ENCODE results near the gene INPP5B. TPM values are rescaled to one million over a fixed set of nuclear protein-coding genes. Genes with fewer than 3 reads are reported as not detected.

The INPP5B gene
- total and polyA plus RNA-seq, 10 of the 15 experiments (the other 5 are each of a cell fraction or from before 2014, with no cell fraction given) = 10.9 to 54.4 (median 26.9) TPM

GRCh38 chr1:37850352-37850955, 96.4 kb downstream of the INPP5B start:
- H3K9ac ChIP-seq (ENCODE audit: control insufficient read depth, insufficient read depth, low read length) = no peak overlapping the region
- H3K4me1 ChIP-seq (ENCODE audit: control insufficient read depth, insufficient read depth, low read length) = peaks cover 10% of the 10 kb centered on the region
- no peak overlapping the region for H3K4me2 ChIP-seq (ENCODE audit: control insufficient read depth, insufficient read depth)
- WGBS (ENCODE audit: insufficient coverage, insufficient replicate concordance, low lambda C conversion rate, missing lambda C conversion rate) = 87% methylated on average over 6 of the region's 6 CpGs
- H2AFZ ChIP-seq (ENCODE audit: control insufficient read depth, low read depth, low read length) = no peak overlapping the region
- no TSS peak for BruUV-seq (replicated peaks)
- no peak for TF ChIP-seq TBL1XR1 (IDR thresholded peaks at IDR 0.05; ENCODE audit: low read depth, low read length)
- TF ChIP-seq RFX5 (IDR thresholded peaks at IDR 0.05; ENCODE audit: low read depth, low read length) = no peak
- no peak for TF ChIP-seq STAT1 (conservative IDR thresholded peaks at IDR 0.05)
- TF ChIP-seq TCF3 (IDR thresholded peaks at IDR 0.05; ENCODE audit: borderline replicate concordance, insufficient read depth, low read depth, low read length) = no peak
- TF ChIP-seq EGR1 (IDR thresholded peaks at IDR 0.05; ENCODE audit: borderline replicate concordance in 1 of 2, low read depth in 2 of 2, low read length in 2 of 2) = no peak
- TF ChIP-seq BHLHE40 (IDR thresholded peaks at IDR 0.05; ENCODE audit: borderline replicate concordance in 1 of 2, low read depth in 2 of 2, low read length in 1 of 2) = no peak
- no peak for TF ChIP-seq PKNOX1 (IDR thresholded peaks at IDR 0.05)
- DNase-seq (ENCODE audit: low read depth, low spot score) (no peak), FAIRE-seq (no peak), ATAC-seq (no peak)
- no peaks in the 10 kb centered on the region for H3K27me3 ChIP-seq (replicated peaks in 1 of 2; ENCODE audit: control insufficient read depth in 2 of 2, insufficient read depth in 2 of 2, low read length in 1 of 2)
- H4K20me1 ChIP-seq (ENCODE audit: control insufficient read depth, insufficient read depth) = no peaks in the 10 kb centered on the region
- H3K27ac ChIP-seq (ENCODE audit: control insufficient read depth, insufficient read depth) = no peak overlapping the region
- in situ Hi-C loops (cut with MboI) = no loop called here
- H3K36me3 ChIP-seq (ENCODE audit: control insufficient read depth in 2 of 2, insufficient read depth in 2 of 2, low read length in 1 of 2) = peaks cover 0 to 8% of the 10 kb centered on the region in 2 experiments; a peak in 3 of 4 replicates
- intact Hi-C loops (cut with micrococcal nuclease; ENCODE audit: unreplicated experiment) = no loop called here
- SMC1A ChIA-PET (ENCODE audit: uncharacterized antibody, unreplicated experiment) = interaction anchor here (0.6 to 1.8 kb wide), 8 partner anchors 8 to 245 kb away, joined by 3 to 5 read pairs (median 3); partner anchors contain the start of gene MTF1
- CTCF ChIA-PET = interaction anchor here (0.5 to 2.9 kb wide), 7 partner anchors 10 to 1115 kb away, joined by 3 to 18 read pairs (median 4); partner anchors contain the start of genes C1orf122, MTF1 and YRDC
- RAD21 ChIA-PET (ENCODE audit: unreplicated experiment) = interaction anchor here (2.3 kb wide), 1 partner anchor 9 kb away, joined by 12 read pairs; the partner anchor contains the start of gene MTF1
- H3K4me3 ChIP-seq = no peak overlapping the region
- POLR2A ChIA-PET = interaction anchor here (0.6 to 2.2 kb wide), 6 partner anchors 8 to 165 kb away, joined by 3 to 13 read pairs (median 5); partner anchors contain the start of genes C1orf122, MTF1 and YRDC
- peaks cover 59% of the 10 kb centered on the region for H3K79me2 ChIP-seq (ENCODE audit: control insufficient read depth, insufficient read depth, low read length)
- no peaks in the 10 kb centered on the region for H3K9me3 ChIP-seq (replicated peaks; ENCODE audit: control insufficient read depth, insufficient read depth, low read length)
